NCI-H345 (cell line): ENCODE results near the gene PGLYRP2.

ENCODE experiments used
- DNase-seq: peaks from one replicate; lab custom pipeline; 2025; lab: John Stamatoyannopoulos, UW

PGLYRP2 gene

DNA sequence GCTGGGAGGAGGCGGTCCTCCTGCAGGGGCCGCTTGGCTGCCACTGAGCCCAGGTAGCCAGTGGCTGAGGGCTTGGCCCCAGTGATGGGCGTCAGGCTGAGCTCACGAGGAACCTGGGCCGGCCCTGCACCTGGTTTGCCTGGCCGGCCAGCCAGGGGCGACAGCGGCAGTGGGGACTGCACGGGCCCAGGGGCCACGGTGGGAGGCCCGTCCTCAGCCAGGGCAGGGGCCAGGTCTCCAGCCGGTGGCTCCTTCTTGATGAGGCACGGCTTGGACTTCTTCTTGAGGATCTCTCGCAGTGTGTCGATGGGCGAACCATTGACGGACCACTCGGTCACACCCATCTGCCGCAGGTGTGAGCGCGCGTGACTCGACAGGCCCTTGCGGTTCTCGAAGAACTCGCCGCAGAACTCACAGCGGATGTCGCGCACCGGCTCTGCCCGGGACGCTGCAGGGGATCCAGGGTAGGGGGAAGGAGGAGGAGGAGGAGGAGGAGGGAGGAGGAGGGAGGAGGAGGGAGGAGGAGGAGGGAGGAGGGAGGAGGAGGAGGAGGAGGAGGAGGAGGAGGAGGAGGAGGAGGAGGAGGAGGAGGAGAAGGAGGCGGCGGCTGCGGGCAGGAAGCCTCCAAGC is 53.9 kb downstream of the PGLYRP2 start:
- no peak for DNase-seq

DNA sequence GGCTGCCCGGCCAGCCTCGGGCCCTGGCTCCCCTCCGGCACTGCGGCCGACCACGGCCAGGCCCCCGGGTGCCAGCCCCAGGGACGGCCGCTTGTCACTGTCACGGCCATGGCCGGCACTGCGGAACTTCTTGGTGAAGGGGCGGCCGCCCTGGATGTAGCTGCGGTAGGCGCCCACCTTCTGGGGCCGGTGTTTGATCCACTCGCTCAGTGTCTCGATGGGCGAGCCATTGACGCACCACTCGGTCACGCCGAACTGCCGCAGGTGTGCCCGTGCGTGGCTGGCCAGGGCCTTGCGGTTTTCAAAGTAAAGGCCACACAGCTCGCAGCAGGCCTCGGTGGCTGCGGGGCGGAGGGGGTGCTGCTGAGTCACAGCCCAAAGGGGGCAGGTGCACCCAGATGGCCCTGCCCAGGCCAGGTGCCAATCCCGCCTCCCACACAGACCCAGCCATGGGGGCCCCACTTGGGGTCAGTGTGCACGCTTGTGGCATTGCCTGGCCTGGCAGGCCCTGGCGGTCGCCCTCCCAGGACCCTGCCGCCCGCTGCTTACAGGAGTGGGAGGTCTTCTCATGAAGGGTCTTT is 54.5 kb downstream of the PGLYRP2 start:
- no peak for DNase-seq

DNA sequence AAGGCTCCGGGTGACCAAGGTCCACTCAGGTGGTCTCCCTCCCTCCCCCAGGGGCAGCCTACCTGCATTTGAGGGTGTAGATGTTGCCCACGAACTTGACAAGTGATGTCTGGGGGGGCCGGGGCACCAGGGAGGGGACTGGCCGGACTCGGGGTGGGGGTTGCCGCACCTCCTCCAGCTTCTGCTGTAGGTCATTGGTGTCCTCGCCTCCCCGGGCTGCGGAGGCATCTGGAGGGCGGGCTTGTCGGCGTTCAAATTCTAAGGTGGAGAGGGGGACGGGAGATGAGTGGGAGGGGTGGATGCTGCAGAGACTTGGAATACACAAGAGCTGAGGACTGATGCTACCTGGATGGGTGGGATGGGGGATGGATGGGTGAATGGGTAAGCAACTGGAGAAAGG is 55.2 kb downstream of the PGLYRP2 start:
- DNase-seq: no peak

DNA sequence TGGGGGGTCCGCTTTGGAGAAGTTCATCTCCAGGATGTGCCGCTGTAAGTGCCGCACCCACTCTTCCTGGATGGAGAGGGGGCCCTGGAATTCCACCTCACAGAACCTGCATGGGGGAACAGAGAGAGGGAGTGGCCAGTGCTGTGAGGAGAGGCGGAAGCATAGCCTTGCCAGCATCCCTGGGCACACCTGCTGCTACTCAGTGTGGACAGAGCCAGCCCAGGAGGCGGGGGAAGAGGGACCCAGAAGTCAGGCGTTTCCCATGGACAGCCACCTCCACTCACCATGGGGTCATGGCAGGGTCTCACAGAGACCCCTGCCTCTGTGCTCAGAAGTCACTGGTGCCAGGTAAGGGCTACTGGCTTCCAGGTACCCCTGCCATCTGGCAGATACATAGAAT is 56.2 kb downstream of the PGLYRP2 start:
- no peak for DNase-seq

DNA sequence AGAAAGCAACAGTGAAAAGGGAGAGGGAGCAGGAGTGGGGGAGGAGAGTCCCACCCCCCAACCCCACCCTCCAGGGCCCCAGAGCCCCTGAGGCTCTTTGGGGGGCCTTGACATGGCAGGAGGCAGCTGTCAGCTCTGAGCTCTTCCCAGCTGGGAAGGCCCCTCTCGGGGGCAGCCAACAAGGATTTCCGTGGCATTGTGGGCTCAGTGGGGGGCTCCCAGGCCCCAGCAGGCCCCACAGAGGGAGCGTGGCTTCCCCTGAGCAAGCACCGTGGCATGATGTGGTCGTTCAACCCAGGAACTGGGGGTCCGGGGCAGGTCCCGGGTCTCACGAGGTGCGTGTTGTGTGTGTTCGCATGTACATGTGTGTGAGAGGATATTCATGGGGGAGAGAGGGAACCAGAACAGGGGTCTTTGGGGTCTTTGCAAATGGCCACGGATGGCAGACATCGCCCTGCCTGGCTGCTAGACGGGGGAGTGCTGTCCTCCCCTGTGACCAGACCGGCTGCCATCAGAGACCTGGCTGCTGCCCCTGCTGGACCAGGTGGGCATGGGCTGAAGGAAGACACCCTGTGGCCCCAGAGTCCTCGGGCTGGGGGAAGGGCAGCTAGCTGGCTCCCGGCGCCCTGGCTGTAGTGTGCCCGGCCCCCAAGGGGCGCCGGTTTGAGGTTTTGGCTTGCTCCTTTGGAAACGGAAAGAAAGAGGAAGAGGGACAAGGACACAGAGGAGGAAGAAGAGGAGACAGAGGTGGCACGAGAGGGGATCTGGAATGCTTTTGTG is 56.8 kb downstream of the PGLYRP2 start:
- DNase-seq: no peak

DNA sequence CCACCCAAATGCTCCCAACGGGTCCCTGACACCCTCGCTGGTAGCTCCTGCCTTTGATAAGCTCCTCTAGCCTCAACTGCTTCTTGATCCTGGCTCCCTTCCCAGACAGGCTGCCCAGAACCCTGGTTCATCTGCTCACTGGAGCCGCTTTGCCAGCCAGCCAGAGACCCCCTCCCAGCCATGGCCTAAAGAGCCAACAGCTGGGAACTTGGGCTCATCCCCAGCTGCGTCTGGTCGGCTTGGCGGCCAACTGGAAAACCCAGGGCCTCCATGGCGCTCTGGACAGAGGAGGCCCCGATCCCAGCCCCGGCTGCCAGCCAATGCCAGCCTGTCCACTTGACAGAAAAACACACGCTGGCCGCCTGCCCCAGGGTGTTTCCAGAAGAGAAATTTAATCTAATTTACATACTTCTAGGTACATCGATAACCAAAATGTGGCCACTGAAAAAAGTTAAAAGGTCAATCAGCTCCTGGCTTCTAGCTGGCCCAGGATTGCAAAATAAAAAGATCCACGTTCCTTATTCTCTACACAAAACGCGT is 57.5 kb downstream of the PGLYRP2 start:
- DNase-seq: no peak

DNA sequence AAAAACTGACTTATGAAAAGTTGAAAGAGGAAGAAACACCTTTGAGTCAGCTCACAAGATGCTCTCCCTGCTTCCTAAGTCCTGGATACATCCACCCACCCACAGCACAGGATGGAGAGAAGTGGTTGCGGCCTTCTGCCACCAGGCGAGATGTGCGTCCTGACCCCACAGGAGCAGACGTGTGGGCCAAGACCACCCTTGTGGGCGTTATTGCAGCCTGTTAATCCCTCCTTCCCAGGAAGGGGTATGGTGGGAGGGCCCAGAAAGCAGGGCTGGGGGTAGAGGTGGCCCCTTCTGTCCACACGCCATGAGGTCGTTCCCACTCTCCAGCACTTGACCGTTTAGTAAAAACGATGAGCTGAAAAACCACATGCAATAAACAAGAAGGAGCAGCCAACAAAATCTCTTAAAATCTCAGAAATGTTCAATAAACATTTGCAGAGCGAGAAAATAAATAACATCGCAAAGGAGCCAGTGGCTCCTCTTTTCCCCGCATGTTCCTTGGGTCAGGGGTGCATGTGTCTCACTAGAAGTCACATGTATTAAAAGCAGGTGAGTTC is 58.1 kb downstream of the PGLYRP2 start:
- no peak for DNase-seq

DNA sequence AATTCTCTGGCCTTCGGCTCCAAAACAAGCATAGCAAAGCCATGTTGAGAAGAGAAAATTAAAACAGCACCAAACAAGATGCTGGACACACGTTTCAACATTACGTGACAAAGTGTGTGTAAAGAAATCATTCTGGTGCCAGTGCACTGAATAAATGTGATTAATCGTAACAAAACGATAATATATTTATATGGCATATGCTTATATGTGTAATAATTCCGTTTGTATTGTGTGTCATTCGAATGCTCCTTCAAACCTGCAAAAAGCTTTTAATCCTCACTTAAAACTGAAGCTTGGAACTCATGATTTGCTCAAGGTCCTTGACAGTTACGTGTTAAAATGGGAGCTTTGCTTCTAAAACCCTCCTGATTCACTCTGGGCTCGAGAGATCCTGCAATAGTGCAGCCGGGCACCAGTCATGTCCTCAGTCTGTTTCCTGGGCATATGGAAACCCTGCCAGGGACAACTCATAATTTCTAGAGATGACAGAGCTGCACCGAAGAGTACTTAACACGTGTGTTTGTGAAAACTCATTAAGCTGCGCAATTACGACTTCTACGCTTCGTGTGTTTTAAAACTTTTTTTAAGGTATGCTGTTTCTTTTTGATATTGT is 59.8 kb downstream of the PGLYRP2 start:
- no peak for DNase-seq
